C4-2B (cell line): ENCODE measurements around the gene FOXO6.

Experiments used
- H3K27ac ChIP-seq: fragments of 450-650 bp; 2 replicates; pipeline ENCODE4 v1.5.1; 2017
- ZFX ChIP-seq: fragments of 450-650 bp; IDR thresholded peaks from 2 replicates; pipeline ENCODE4 v1.6.1; 2017
- TF ChIP-seq, protein P1 (sequence below): fragments of 450-650 bp; conservative IDR thresholded peaks from 2 replicates; pipeline ENCODE4 v1.5.1; 2017; ENCODE audit warnings: mild to moderate bottlenecking

Gene FOXO6

DNA sequence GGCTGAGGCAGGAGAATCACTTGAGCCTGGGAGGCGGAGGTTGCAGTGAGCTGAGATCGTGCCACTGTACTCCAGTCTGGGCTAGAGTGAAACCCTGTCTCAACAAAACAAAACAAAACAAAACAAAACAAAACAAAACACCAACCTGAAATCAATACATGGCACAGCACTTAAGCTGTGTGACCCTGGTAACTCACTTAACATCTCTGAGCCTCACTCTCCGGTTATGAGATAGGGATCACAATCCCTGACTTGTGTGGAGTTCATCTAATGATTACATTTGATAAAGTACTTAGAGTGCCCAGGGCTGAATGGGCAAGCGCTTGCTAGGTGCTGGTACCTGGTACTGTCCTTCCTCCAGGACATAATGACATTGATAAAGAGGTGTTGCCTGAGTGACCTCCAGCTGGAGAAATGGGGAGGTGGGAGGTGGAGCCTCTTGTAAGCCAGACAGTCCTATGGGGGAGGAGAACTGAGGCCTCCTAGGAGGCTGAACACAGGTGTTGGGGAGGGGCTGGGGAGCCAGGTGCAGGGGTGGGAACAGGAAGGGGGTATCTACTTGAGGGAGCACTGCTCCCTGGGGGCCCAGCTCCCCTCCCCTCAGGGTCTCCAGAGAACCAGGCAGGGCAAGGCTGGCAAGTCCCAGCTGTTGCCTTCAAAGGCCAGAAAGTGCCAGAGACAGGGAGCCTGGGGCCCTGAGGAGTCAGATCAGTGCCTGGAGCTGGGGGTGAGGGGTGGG is 17.9 kb downstream of the FOXO6 start:
- TF ChIP-seq, protein P1, sequence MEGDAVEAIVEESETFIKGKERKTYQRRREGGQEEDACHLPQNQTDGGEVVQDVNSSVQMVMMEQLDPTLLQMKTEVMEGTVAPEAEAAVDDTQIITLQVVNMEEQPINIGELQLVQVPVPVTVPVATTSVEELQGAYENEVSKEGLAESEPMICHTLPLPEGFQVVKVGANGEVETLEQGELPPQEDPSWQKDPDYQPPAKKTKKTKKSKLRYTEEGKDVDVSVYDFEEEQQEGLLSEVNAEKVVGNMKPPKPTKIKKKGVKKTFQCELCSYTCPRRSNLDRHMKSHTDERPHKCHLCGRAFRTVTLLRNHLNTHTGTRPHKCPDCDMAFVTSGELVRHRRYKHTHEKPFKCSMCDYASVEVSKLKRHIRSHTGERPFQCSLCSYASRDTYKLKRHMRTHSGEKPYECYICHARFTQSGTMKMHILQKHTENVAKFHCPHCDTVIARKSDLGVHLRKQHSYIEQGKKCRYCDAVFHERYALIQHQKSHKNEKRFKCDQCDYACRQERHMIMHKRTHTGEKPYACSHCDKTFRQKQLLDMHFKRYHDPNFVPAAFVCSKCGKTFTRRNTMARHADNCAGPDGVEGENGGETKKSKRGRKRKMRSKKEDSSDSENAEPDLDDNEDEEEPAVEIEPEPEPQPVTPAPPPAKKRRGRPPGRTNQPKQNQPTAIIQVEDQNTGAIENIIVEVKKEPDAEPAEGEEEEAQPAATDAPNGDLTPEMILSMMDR, result no peak
- no peak for TF ChIP-seq ZFX
- H3K27ac ChIP-seq, result no peak overlapping the region

DNA sequence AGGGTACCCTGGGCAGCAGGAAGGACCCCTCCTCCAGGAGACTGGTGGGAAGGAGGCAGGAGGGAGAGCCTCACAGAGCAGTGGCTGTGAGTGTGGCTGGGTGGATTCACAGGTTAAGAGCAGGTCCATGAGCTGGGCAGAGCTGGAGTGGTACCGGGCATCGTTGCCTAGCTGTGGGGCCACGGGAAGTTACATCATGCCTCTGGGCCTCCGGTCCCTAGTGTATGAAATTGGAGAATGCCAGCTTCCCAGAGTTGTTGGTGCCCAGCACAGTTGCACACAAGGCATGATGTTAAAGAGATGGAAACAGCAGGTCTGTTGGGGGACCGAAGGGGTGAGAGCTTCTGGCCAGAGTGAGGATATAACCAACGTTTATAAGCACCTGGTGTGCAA is 18.5 kb downstream of the FOXO6 start:
- no peak overlapping the region for H3K27ac ChIP-seq
- TF ChIP-seq, protein P1, result no peak
- no peak for TF ChIP-seq ZFX

DNA sequence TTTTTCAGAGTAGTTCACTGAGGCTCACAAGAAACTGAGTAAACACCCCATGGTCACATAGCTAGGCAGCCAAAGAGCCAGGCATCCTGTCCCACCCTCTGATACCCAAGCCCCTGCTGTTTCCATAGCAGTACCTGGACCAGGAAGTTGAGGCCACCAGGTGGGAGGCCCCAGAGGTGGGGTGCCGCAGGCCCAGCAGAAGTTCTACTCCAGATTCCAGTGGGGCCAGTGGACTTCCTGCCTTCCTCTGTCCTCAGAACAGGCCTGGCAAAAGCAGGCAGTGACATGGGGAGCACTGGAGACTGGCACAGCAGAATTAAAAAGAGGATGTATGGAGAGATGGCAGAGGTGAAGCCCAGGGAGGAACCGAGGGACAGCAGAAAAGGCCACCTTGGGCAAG is 19.0 kb downstream of the FOXO6 start:
- TF ChIP-seq, protein P1, result no peak
- TF ChIP-seq ZFX, result no peak
- no peak overlapping the region for H3K27ac ChIP-seq

DNA sequence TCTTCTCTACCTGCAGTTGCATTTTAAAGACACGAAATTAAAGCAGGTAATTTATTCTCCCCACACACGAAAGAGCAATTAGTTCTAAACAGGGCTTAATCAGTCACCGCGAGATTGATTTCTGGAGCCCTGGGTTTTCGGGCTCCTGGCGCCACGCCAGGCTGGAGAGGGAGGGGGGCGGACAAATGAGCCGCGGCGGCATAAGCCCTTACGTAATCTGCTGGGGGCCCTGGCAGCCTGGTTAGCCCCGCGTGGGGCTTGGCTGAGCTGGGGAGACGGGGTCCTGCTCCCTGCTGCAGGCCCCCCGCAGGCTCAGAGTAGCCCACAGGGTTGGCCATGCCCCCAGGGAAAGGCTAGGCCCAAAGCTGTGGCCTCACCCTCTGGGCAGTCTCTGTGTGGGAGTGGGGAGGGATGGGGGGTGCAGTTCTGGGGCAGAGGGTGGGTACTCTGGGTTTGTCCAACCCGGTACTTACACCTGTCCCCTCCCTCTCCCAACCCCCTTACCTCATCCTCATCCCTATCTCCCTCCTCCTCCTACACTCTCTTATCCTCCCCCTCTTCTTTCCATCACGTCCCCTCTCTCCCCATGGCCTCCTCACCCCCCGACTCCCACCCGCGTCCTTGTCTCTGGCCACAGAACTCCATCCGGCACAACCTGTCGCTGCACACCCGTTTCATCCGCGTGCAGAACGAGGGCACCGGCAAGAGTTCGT is 19.9 kb downstream of the FOXO6 start:
- H3K27ac ChIP-seq, result no peak overlapping the region
- TF ChIP-seq, protein P1, result no peak
- TF ChIP-seq ZFX, result no peak

DNA sequence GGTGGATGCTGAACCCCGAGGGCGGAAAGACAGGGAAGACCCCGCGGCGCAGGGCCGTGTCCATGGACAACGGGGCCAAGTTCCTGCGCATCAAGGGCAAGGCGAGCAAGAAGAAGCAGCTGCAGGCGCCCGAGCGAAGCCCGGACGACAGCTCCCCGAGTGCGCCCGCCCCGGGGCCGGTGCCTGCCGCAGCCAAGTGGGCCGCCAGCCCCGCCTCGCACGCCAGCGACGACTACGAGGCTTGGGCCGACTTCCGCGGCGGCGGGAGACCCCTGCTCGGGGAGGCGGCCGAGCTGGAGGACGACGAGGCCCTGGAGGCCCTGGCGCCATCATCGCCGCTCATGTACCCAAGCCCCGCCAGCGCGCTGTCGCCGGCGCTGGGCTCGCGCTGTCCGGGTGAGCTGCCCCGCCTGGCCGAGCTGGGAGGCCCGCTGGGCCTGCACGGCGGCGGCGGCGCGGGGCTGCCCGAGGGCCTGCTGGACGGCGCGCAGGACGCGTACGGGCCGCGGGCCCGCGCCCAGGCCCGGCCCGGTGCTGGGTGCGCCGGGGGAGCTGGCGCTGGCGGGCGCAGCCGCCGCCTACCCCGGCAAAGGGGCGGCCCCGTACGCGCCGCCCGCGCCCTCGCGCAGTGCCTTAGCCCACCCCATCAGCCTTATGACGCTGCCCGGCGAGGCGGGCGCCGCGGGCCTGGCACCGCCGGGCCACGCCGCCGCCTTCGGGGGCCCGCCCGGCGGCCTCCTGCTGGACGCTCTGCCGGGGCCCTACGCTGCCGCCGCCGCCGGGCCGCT is 20.7 kb downstream of the FOXO6 start:
- no peak overlapping the region for H3K27ac ChIP-seq
- TF ChIP-seq, protein P1, result no peak
- TF ChIP-seq ZFX, result no peak

DNA sequence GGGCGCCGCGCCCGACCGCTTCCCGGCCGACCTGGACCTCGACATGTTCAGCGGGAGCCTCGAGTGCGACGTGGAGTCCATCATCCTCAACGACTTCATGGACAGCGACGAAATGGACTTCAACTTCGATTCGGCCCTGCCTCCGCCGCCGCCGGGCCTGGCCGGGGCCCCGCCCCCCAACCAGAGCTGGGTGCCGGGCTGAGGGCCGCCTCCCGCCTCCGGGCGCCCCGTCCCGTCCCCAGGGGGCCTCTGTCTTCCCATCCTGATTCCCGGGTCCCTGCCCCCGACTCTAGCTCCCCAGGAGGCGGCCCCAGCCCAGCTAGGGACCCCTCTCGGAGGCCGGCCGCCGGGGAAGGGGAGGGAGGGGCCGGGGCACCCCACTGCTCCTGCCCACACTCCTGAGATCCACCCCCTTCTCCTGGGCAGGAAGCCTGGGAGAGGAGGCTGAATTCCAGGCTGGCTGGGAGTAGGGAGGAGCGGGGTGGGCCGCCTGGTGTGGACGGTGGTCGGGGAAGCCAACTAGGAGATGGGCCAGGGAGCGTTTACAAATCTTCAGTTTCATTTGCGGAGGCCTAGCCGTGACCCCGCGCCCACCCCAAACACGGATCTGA is 21.4 kb downstream of the FOXO6 start:
- TF ChIP-seq ZFX, result no peak
- TF ChIP-seq, protein P1, result no peak
- H3K27ac ChIP-seq, result no peak overlapping the region
